AG04450 (cell line): ENCODE results near the gene SUPT4H1. TPM values are rescaled to one million over a fixed set of nuclear protein-coding genes. Genes with fewer than 3 reads are reported as not detected.

Experiments
- CTCF ChIA-PET: fragments of 300-600, 350-600 bp; formaldehyde crosslinking; extraction: SDS; loops from one replicate; lab custom pipeline; 2022; ENCODE audit warnings: antibody characterized with exemption, inconsistent platforms; lab: Charles Lee
- POLR2A ChIA-PET: fragments of 350-600 bp; formaldehyde crosslinking; extraction: SDS; loops from one replicate; lab custom pipeline; 2021; ENCODE audit warnings: antibody characterized with exemption, inconsistent platforms; lab: Yijun Ruan, JAX
- DNase-seq: peaks from one replicate; pipeline ENCODE4 v3.0.0-alpha.2; 2011; ENCODE audit warnings: low read depth, low spot score
- H3K27ac ChIP-seq: one replicate; pipeline ENCODE4 v1.5.1; 2012; ENCODE audit warnings: low read depth, low read length, control low read depth
- H3K27me3 ChIP-seq: one replicate; pipeline ENCODE4 v1.6.0; 2012; ENCODE audit warnings: low read length; ENCODE audit not compliant: control insufficient read depth, insufficient read depth
- H3K4me3 ChIP-seq: 2 replicates; pipeline ENCODE4 v1.5.1; 2011; ENCODE audit warnings: mild to moderate bottlenecking, low read depth, low read length, control low read depth
- H3K9me3 ChIP-seq: 2 replicates; pipeline ENCODE4 v1.5.1; 2012; ENCODE audit warnings: low read length; ENCODE audit not compliant: control insufficient read depth, insufficient read depth
- CTCF ChIP-seq: IDR thresholded peaks from 2 replicates; pipeline ENCODE4 v1.5.1; 2011; ENCODE audit warnings: low read depth, low read length, control low read depth, inconsistent platforms
- polyA plus RNA-seq: library from polyadenylated mRNA; depleted of rRNA; stranded (reverse); fragments of >200 nt; gene quantifications from 2 replicates; pipeline ENCODE4 v1.2.3, GENCODE V29; 2011; rRNA removed
- small RNA-seq: library from RNA; depleted of rRNA; stranded (forward); fragments of <200 nt; gene quantifications from one replicate; pipeline ENCODE3, GENCODE V24; 2012; ENCODE audit warnings: low read depth; ENCODE audit not compliant: insufficient read length

SUPT4H1 gene
- polyA plus RNA-seq, 1 experiment: 191 TPM

DNA sequence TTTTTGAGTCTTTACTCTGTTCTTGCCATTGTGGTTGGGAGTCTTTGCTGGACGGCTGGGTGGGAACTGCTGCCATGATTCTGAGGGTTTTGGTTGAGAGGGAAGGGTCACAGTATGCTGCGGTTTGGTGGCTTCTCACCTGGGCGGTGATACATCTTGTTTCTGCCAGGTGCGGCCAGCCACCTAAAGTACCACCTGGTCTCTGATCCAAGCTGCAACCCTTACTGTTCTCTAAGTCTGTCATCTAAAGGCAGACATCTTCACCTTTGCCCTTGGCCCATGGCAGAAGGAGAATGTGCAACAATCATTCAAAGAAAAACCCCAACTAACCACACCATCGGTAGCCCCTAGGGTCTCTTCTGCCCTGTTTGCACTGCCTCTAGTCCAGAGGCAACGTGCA is 51.7 kb downstream of the SUPT4H1 start:
- ChIA-PET POLR2A (no interaction called here), CTCF (interaction anchor here (1.0 kb wide), 1 partner anchor 17 kb away, joined by 3 read pairs; no protein-coding TSS in a partner anchor)
- H3K27ac ChIP-seq: no peak overlapping the region
- no peak overlapping the region for H3K4me3 ChIP-seq
- H3K27me3 ChIP-seq: peaks cover 4% of the 10 kb centered on the region
- no peaks in the 10 kb centered on the region for H3K9me3 ChIP-seq
- no peak for DNase-seq
- TF ChIP-seq CTCF: no peak

Small RNA genes lying within 50 kb of the gene (small RNA-seq; reads per million reads assigned to genes)
- gene MIR4736: not detected

Other genes starting within 250 kb of the SUPT4H1 start
- gene OR4D1, start 203.8 kb downstream of the SUPT4H1 start, polyA plus RNA-seq: not detected in 2 replicates
- gene OR4D2, start 185.2 kb downstream of the SUPT4H1 start, polyA plus RNA-seq: not detected in 2 replicates
- gene EPX, start 159.5 kb downstream of the SUPT4H1 start, polyA plus RNA-seq: not detected in 2 replicates
- 13.5 and 14.4 TPM in 2 replicates for gene MKS1, start 132.9 kb downstream of the SUPT4H1 start, polyA plus RNA-seq
- not detected in 2 replicates for gene LPO, start 113.6 kb downstream of the SUPT4H1 start, polyA plus RNA-seq
- not detected in 2 replicates for gene MPO, start 71.3 kb downstream of the SUPT4H1 start, polyA plus RNA-seq
- gene TSPOAP1, start 23.4 kb downstream of the SUPT4H1 start, polyA plus RNA-seq: 1.5 and 1.7 TPM in 2 replicates
- gene RNF43, start 65.3 kb upstream of the SUPT4H1 start, polyA plus RNA-seq: not detected in 2 replicates
- gene HSF5, start 136.2 kb upstream of the SUPT4H1 start, polyA plus RNA-seq: not detected in 2 replicates
- 28.3 and 33.5 TPM in 2 replicates for gene MTMR4, start 162.4 kb upstream of the SUPT4H1 start, polyA plus RNA-seq